ENCODE results near the gene ATP6V0B. TPM values are rescaled to one million over a fixed set of nuclear protein-coding genes. Genes with fewer than 3 reads are reported as not detected.

The ATP6V0B gene
- total and polyA plus RNA-seq, 2 of the 13 experiments (the other 11 are each of a cell fraction or from before 2014, with no cell fraction given), result 157 to 161 TPM

DNA sequence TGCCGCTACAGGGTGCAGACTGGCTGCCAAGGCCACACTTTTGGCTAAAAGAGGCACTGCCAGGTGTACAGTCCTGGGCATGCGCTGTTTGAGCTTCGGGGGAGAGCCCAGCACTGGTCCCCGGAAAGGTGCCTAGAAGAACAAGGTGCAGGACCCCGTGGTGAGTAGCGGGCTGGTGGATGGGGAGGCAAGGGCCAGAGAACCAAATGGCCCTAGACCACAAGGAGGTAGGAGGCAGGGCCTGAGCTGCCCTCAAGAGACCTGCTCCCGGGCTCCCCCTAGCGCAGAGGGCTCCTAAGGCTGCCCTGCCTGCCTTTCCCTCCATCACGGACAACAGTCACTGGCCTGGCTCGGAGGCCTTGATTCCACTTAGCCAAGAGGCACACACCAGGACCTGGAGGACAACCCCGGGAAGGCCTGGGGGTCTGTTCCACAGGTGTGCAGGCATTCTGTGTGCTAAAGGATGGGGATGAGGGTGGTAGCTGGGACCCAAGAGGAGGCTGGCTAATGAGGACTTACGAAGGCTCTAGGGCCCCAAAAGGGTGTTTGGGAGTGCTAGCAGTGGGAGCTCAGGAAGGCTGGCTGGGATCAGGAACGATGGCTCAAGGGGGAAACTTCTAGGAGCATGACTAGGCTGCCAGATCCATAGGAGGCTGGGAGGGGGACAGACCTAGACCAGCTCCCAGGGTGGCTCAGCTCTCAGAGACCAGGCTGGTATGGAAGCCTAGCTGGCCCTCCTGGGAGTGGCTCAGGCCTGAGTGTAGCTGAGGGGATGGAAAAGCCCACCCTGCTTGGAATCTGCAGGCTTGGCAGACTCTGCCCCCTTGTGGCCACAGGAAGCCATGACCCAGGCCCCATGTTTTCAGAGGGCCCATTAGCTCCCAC lies 40.4 kb upstream of the ATP6V0B start (continued):
- TF ChIP-seq YY1 (IDR thresholded peaks at IDR 0.05; ENCODE audit: insufficient read depth, insufficient replicate concordance, low read depth, low read length), result peak; percentile 20
- no peak for TF ChIP-seq FOXA1 (IDR thresholded peaks at IDR 0.05)
- TF ChIP-seq FOXA1 (CRISPR knock-in tag; IDR thresholded peaks at IDR 0.05), result 0 out of 2 replicates have a peak, but pooled peaks have one; percentile 34
- peak; percentile 15; the same call in 1 of the 2 replicates for TF ChIP-seq FOSL2 (CRISPR knock-in tag; IDR thresholded peaks at IDR 0.05)
- TF ChIP-seq ZNF607 (CRISPR knock-in tag; IDR thresholded peaks at IDR 0.05; ENCODE audit: borderline replicate concordance), result 0 out of 2 replicates have a peak, but pooled peaks have one; percentile 16
- TF ChIP-seq ZNF792 (CRISPR knock-in tag; IDR thresholded peaks at IDR 0.05), result no peak
- 0 out of 2 replicates have a peak, but pooled peaks have one; percentile 18 for TF ChIP-seq HOXA3 (CRISPR knock-in tag; IDR thresholded peaks at IDR 0.05)
- TF ChIP-seq, protein P1, sequence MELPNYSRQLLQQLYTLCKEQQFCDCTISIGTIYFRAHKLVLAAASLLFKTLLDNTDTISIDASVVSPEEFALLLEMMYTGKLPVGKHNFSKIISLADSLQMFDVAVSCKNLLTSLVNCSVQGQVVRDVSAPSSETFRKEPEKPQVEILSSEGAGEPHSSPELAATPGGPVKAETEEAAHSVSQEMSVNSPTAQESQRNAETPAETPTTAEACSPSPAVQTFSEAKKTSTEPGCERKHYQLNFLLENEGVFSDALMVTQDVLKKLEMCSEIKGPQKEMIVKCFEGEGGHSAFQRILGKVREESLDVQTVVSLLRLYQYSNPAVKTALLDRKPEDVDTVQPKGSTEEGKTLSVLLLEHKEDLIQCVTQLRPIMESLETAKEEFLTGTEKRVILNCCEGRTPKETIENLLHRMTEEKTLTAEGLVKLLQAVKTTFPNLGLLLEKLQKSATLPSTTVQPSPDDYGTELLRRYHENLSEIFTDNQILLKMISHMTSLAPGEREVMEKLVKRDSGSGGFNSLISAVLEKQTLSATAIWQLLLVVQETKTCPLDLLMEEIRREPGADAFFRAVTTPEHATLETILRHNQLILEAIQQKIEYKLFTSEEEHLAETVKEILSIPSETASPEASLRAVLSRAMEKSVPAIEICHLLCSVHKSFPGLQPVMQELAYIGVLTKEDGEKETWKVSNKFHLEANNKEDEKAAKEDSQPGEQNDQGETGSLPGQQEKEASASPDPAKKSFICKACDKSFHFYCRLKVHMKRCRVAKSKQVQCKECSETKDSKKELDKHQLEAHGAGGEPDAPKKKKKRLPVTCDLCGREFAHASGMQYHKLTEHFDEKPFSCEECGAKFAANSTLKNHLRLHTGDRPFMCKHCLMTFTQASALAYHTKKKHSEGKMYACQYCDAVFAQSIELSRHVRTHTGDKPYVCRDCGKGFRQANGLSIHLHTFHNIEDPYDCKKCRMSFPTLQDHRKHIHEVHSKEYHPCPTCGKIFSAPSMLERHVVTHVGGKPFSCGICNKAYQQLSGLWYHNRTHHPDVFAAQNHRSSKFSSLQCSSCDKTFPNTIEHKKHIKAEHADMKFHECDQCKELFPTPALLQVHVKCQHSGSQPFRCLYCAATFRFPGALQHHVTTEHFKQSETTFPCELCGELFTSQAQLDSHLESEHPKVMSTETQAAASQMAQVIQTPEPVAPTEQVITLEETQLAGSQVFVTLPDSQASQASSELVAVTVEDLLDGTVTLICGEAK (IDR thresholded peaks at IDR 0.05), result no peak
- TF ChIP-seq, protein P1 (CRISPR knock-in tag; IDR thresholded peaks at IDR 0.05), result no peak
- TF ChIP-seq, protein P2, sequence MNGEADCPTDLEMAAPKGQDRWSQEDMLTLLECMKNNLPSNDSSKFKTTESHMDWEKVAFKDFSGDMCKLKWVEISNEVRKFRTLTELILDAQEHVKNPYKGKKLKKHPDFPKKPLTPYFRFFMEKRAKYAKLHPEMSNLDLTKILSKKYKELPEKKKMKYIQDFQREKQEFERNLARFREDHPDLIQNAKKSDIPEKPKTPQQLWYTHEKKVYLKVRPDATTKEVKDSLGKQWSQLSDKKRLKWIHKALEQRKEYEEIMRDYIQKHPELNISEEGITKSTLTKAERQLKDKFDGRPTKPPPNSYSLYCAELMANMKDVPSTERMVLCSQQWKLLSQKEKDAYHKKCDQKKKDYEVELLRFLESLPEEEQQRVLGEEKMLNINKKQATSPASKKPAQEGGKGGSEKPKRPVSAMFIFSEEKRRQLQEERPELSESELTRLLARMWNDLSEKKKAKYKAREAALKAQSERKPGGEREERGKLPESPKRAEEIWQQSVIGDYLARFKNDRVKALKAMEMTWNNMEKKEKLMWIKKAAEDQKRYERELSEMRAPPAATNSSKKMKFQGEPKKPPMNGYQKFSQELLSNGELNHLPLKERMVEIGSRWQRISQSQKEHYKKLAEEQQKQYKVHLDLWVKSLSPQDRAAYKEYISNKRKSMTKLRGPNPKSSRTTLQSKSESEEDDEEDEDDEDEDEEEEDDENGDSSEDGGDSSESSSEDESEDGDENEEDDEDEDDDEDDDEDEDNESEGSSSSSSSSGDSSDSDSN (CRISPR knock-in tag; IDR thresholded peaks at IDR 0.05), result no peak; the same call in 1 of the 2 replicates
- 0 out of 2 replicates have a peak, but pooled peaks have one; percentile 55 for TF ChIP-seq TBP (CRISPR knock-in tag; IDR thresholded peaks at IDR 0.05)
- TF ChIP-seq ZSCAN25 (CRISPR knock-in tag; IDR thresholded peaks at IDR 0.05), result no peak
- TF ChIP-seq, protein P3, sequence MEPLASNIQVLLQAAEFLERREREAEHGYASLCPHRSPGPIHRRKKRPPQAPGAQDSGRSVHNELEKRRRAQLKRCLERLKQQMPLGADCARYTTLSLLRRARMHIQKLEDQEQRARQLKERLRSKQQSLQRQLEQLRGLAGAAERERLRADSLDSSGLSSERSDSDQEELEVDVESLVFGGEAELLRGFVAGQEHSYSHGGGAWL (CRISPR knock-in tag; IDR thresholded peaks at IDR 0.05), result 0 out of 2 replicates have a peak, but pooled peaks have one; percentile 29
- peak; percentile 3; the same call in 1 of the 2 replicates for TF ChIP-seq ZNF891 (CRISPR knock-in tag; IDR thresholded peaks at IDR 0.05)
- TF ChIP-seq, protein P4, sequence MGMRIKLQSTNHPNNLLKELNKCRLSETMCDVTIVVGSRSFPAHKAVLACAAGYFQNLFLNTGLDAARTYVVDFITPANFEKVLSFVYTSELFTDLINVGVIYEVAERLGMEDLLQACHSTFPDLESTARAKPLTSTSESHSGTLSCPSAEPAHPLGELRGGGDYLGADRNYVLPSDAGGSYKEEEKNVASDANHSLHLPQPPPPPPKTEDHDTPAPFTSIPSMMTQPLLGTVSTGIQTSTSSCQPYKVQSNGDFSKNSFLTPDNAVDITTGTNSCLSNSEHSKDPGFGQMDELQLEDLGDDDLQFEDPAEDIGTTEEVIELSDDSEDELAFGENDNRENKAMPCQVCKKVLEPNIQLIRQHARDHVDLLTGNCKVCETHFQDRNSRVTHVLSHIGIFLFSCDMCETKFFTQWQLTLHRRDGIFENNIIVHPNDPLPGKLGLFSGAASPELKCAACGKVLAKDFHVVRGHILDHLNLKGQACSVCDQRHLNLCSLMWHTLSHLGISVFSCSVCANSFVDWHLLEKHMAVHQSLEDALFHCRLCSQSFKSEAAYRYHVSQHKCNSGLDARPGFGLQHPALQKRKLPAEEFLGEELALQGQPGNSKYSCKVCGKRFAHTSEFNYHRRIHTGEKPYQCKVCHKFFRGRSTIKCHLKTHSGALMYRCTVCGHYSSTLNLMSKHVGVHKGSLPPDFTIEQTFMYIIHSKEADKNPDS (CRISPR knock-in tag; IDR thresholded peaks at IDR 0.05), result peak; percentile 43; the same call in 1 of the 2 replicates

All from HepG2 (cell line).